HL-60 (cell line): ENCODE results near the gene RSBN1.

Experiments used
- DNase-seq, 2 experiments: peaks; one replicate each; pipeline ENCODE4 v3.0.0-alpha.2; 2010 to 2020; ENCODE audit warnings: low read depth in 1 of 2, low spot score in 1 of 2
- H3K27ac ChIP-seq: fragments of 250-450 bp; sonication (Bioruptor Pico); replicated peaks from 2 replicates; pipeline ENCODE4 v1.5.1; 2020; ENCODE audit warnings: mild to moderate bottlenecking, moderate library complexity
- H3K27me3 ChIP-seq: fragments of 250-450 bp; sonication (Bioruptor Pico); 2 replicates; pipeline ENCODE4 v1.5.1; 2021; ENCODE audit warnings: mild to moderate bottlenecking, moderate library complexity; ENCODE audit not compliant: insufficient read depth, poor library complexity, severe bottlenecking
- H3K4me3 ChIP-seq: replicated peaks from 2 replicates; pipeline ENCODE4 v1.5.1; 2011; ENCODE audit warnings: mild to moderate bottlenecking, control low read depth, low read length; ENCODE audit not compliant: insufficient read depth
- CTCF ChIP-seq: IDR thresholded peaks from one replicate; pipeline ENCODE4 v1.5.1; 2011; ENCODE audit warnings: low read length, control low read depth, inconsistent platforms; ENCODE audit not compliant: insufficient read depth
- GABPA ChIP-seq: IDR thresholded peaks from 2 replicates; pipeline ENCODE4 v1.6.1; 2012; ENCODE audit warnings: low read depth
- POLR2AphosphoS5 ChIP-seq: IDR thresholded peaks from 2 replicates; pipeline ENCODE4 v1.6.1; 2012; ENCODE audit warnings: low read depth
- REST ChIP-seq: IDR thresholded peaks from 2 replicates; pipeline ENCODE4 v1.6.1; 2012; ENCODE audit warnings: low read depth; ENCODE audit not compliant: insufficient replicate concordance
- SPI1 ChIP-seq: IDR thresholded peaks from 2 replicates; pipeline ENCODE4 v1.6.1; 2012; ENCODE audit warnings: low read depth, mild to moderate bottlenecking, borderline replicate concordance

The RSBN1 gene

GRCh38 chr1:113782406-113782805 is 29.9 kb downstream of the RSBN1 start:
- H3K27me3 ChIP-seq, result no peaks in the 10 kb centered on the region
- H3K27ac ChIP-seq, result peak overlapping the region; percentile 73
- DNase-seq, result peak in 1 of 2 experiments; percentile 75
- TF ChIP-seq GABPA (no peak), SPI1 (no peak), CTCF (no peak), POLR2AphosphoS5 (no peak)
- H3K4me3 ChIP-seq, result no peak overlapping the region

- Histone ChIP-seq H3K27ac (peak overlapping the region; percentile 73), H3K4me3 (no peak overlapping the region), H3K27me3 (no peaks in the 10 kb centered on the region)
- DNase-seq, result peak in 1 of 2 experiments; percentile 9
- peak; percentile 67; the same call in 1 of the 2 replicates for TF ChIP-seq SPI1
- no peak for TF ChIP-seq REST
These were observed 31.7 kb downstream of the RSBN1 start for GRCh38 chr1:113780374-113781146.

- no peaks in the 10 kb centered on the region for H3K27me3 ChIP-seq
- DNase-seq, result no peak
- TF ChIP-seq CTCF (no peak), REST (no peak), SPI1 (no peak), POLR2AphosphoS5 (no peak), GABPA (no peak)
- H3K4me3 ChIP-seq, result no peak overlapping the region
- no peak overlapping the region for H3K27ac ChIP-seq
These were observed 32.7 kb downstream of the RSBN1 start for GRCh38 chr1:113779542-113779941.

GRCh38 chr1:113777561-113777960 is 34.7 kb downstream of the RSBN1 start:
- no peak for DNase-seq
- Histone ChIP-seq H3K27ac (no peak overlapping the region), H3K27me3 (no peaks in the 10 kb centered on the region), H3K4me3 (no peak overlapping the region)
- TF ChIP-seq REST (no peak), GABPA (no peak), SPI1 (no peak), CTCF (no peak), POLR2AphosphoS5 (no peak)
